Activated CD4-positive, alpha-beta T cell treated with anti-CD3 and anti-CD28 coated beads for 36 hours (primary cell): ENCODE data around the gene HINFP. TPM values are rescaled to one million over a fixed set of nuclear protein-coding genes. Genes with fewer than 3 reads are reported as not detected.
"Not testable (repeated sequence)": the region's sequence is repeated elsewhere in the genome, so short reads cannot be mapped to it uniquely, and the experiment has no call there.

Experiments used
- ATAC-seq: fragments of 200-7000 bp; cut with Tn5 transposase; one replicate; pipeline ENCODE4 v1.10.0; 2021; ENCODE audit warnings: mild to moderate bottlenecking, moderate library complexity
- CTCF ChIA-PET: fragments of 350-600 bp; sonication (Branson Sonifier 250); formaldehyde crosslinking; loops from one replicate; lab custom pipeline; 2021; ENCODE audit warnings: antibody characterized with exemption; lab: Charles Lee
- POLR2A ChIA-PET: fragments of 350-600 bp; sonication (Branson Sonifier 250); formaldehyde crosslinking; loops from one replicate; lab custom pipeline; 2021; ENCODE audit warnings: antibody characterized with exemption, inconsistent platforms; lab: Charles Lee
- DNase-seq: peaks from one replicate; pipeline ENCODE4 v3.0.0-alpha.2; 2020
- H3K27ac Mint-ChIP-seq: one replicate; pipeline ENCODE4 v1.8.0; 2021; ENCODE audit warnings: mixed read lengths
- H3K27me3 Mint-ChIP-seq: one replicate; pipeline ENCODE4 v1.8.0; 2021; ENCODE audit warnings: mixed read lengths
- H3K36me3 Mint-ChIP-seq: one replicate; pipeline ENCODE4 v1.8.0; 2021; ENCODE audit warnings: low read depth, mixed read lengths
- H3K4me1 Mint-ChIP-seq: one replicate; pipeline ENCODE4 v1.8.0; 2021; ENCODE audit warnings: mixed read lengths
- H3K4me3 Mint-ChIP-seq: one replicate; pipeline ENCODE4 v1.8.0; 2021; ENCODE audit warnings: mild to moderate bottlenecking, moderate library complexity, mixed read lengths
- H3K9me3 Mint-ChIP-seq: one replicate; pipeline ENCODE4 v1.8.0; 2021; ENCODE audit warnings: low read depth, mixed read lengths
- intact Hi-C, 2 experiments: fragments of 100-400 bp; cut with DNase I in 1 of 2; cut with micrococcal nuclease in 1 of 2; formaldehyde crosslinking; loops; one replicate each; pipeline versions ENCODE4 v1.14.2 to v1.15.1; 2022 to 2024; cut with DNase I, micrococcal nuclease
- total RNA-seq, 2 experiments: library from RNA; stranded (reverse); gene quantifications; one replicate each; pipeline ENCODE4 v1.2.3, GENCODE V29; 2021

HINFP gene
- total RNA-seq, 2 experiments from 2014 or later = 24.0 to 27.2 TPM

DNA sequence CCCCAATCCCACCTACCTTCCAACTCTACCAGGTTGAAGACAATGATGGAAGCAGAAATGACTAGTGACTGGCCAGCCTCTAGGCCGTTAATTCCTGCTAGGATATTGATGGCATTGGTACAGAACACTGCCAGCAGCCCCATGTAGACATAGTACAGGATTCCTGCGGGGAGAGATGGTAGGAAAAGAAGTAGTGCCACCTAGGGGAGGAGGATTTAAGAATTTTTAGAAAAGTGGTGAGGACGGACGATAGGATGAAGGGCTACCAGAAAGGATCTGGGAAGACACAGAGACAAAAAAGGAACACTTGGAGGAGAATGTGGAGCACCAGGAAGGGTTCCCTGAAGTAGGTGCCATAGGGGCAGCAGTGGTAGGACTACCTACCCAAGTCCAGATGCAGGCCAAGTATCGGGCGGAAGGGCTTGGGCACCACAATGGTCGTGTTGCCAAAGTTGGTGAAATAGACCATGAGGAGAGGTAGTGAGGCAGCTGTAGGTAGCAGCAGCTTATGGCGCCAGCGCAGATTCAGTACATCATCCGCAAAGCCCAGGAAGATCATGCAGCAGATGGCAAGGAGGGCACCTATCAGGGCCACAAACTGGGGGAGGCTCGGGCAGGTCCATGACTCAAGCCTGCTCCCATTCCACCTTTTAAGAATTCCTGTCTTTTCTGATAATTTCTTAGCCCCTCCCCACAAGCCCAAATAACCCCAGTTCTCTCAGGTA, 21.0 kb upstream of the HINFP start:
- Mint-ChIP-seq H3K36me3 (peaks cover 38% of the 10 kb centered on the region), H3K27me3 (no peaks in the 10 kb centered on the region), H3K4me3 (peak overlapping the region; percentile 95), H3K9me3 (no peaks in the 10 kb centered on the region), H3K27ac (peak overlapping the region; percentile 100), H3K4me1 (peaks cover 48% of the 10 kb centered on the region)
- ATAC-seq (no peak), DNase-seq (no peak)
- POLR2A ChIA-PET = interaction anchor here (0.6 kb wide), 1 partner anchor 15 kb away, joined by 3 read pairs; no protein-coding TSS in a partner anchor
- intact Hi-C loops = loop anchor here in 1 of 2 experiments (2.0 kb wide), 1 partner anchor 222 kb away; no protein-coding TSS in a partner anchor
- CTCF ChIA-PET = interaction anchor here (0.8 to 3.7 kb wide), 5 partner anchors 9 to 33 kb away, joined by 3 to 20 read pairs (median 8); partner anchors contain the start of genes HMBS and VPS11

DNA sequence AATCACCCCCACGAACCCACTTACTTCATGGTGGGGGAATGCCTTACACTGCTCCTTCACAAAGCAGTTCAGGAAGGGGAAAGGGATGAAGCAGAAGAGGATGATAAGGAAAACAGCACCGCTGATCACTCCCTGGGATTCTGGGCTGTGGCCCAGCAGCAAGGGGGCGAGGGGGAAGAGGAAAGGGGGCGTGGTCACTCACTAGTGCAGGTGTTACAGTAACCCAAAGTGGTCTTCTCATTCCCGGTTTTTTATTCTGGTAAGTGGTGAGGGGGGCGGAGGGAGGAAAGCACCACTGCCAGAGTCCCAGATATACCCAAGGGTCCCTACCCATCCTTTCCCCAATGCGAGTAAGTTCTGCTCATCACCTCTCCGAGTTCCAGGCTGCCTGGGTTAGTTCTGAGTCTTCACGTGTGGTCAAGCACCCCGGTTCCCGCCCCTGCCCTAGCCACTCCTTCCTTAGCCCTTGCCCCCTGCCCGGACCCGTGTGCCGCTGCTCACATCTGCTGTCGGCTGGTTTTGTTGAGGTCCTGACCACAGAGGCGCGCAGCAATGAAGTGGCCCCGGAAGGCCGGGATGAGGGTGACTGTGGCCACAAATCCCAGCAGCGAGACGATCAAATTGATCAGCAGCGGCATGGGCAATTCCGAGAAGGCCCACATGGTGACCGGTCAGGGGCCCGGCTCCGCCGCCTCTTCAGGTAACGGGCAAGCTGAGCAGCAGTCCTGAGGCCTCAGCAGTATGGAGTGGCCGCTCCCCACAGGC, 20.2 kb upstream of the HINFP start:
- peak overlapping the region; percentile 100 for H3K27ac Mint-ChIP-seq
- peak; percentile 54 for DNase-seq
- intact Hi-C loops = loop anchor here (1.0 to 2.0 kb wide), 3 partner anchors 16 to 222 kb away; partner anchors contain the start of gene HMBS (in 1 of the 2)
- peaks cover 34% of the 10 kb centered on the region for H3K36me3 Mint-ChIP-seq
- peak overlapping the region; percentile 95 for H3K4me3 Mint-ChIP-seq
- CTCF ChIA-PET = interaction anchor here (1.0 to 3.7 kb wide), 5 partner anchors 16 to 104 kb away, joined by 3 to 20 read pairs (median 9); partner anchors contain the start of genes CBL, HINFP, HMBS and VPS11
- peaks cover 41% of the 10 kb centered on the region for H3K4me1 Mint-ChIP-seq
- no peaks in the 10 kb centered on the region for H3K27me3 Mint-ChIP-seq
- POLR2A ChIA-PET = interaction anchor here (0.6 to 1.9 kb wide), 11 partner anchors 9 to 231 kb away, joined by 3 to 18 read pairs (median 4); partner anchors contain the start of genes CENATAC, HINFP, HMBS and RPS25
- ATAC-seq = peak; percentile 20
- H3K9me3 Mint-ChIP-seq = no peaks in the 10 kb centered on the region

GRCh38 chr11:119101759-119102423, 19.5 kb upstream of the HINFP start, which contains the start of gene DPAGT1:
Gene DPAGT1 (minus strand): TSS chr11:119101853. CDS start chr11:119101655, 198 bp downstream.
- ATAC-seq (peak; percentile 86), DNase-seq (peak; percentile 93)
- ChIA-PET POLR2A (interaction anchor here (0.6 to 1.9 kb wide), 17 partner anchors 8 to 309 kb away, joined by 3 to 18 read pairs (median 4); partner anchors contain the start of genes CENATAC, HINFP, HMBS and RPS25), CTCF (interaction anchor here (0.5 to 3.7 kb wide), 13 partner anchors 9 to 255 kb away, joined by 3 to 20 read pairs (median 4); partner anchors contain the start of genes CBL, HINFP, HMBS and TRAPPC4)
- Mint-ChIP-seq H3K36me3 (peaks cover 29% of the 10 kb centered on the region), H3K27ac (peak within 1 kb of the TSS; percentile 100), H3K9me3 (no peaks in the 10 kb centered on the region), H3K4me3 (peak within 1 kb of the TSS; percentile 95), H3K4me1 (peaks cover 42% of the 10 kb centered on the region), H3K27me3 (no peaks in the 10 kb centered on the region)
- intact Hi-C loops = loop anchor here (1.0 to 2.0 kb wide), 10 partner anchors 17 to 221 kb away; partner anchors contain the start of genes RPS25 (in 2 of the 2), TRAPPC4 (in 2 of the 2), CBL (in 1 of the 2) and CENATAC (in 1 of the 2)

- H3K9me3 Mint-ChIP-seq = not testable (repeated sequence)
Measured at GRCh38 chr11:119103161-119103664, 18.2 kb upstream of the HINFP start.

DNA sequence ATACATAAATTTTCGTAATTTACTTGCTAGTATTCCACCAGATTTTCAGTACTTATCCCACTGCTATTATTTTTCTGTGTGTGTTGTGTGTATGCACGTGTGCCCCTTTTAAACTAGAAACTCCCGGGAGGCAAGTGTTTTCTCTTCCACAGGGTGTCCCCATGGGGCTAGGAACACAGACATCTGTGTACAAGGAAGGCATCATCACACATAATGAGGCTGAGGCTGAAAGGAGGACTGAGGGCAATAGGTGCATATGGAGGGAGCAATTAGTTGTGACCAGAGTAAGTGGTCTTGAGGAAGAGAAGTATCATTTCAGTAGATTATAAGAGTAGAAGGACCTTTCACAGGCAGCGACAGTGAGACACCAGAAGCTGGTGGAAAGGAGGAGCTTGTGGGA, 17.6 kb upstream of the HINFP start:
- Mint-ChIP-seq H3K27me3 (no peaks in the 10 kb centered on the region), H3K27ac (peak overlapping the region; percentile 65), H3K4me3 (peak overlapping the region; percentile 15), H3K36me3 (peaks cover 13% of the 10 kb centered on the region), H3K4me1 (peaks cover 45% of the 10 kb centered on the region), H3K9me3 (no peaks in the 10 kb centered on the region)
- CTCF ChIA-PET = no interaction called here
- intact Hi-C loops = loop anchor here in 1 of 2 experiments (2.0 kb wide), 1 partner anchor 85 kb away; the partner anchor contains the start of genes RPS25 and TRAPPC4
- no peak for ATAC-seq
- POLR2A ChIA-PET = interaction anchor here (0.7 kb wide), 1 partner anchor 46 kb away, joined by 3 read pairs; no protein-coding TSS in a partner anchor
- no peak for DNase-seq

More at GRCh38 chr11:119103161-119103664, 18.2 kb upstream of the HINFP start:
- Mint-ChIP-seq H3K27ac (peak overlapping the region; percentile 100), H3K36me3 (peaks cover 16% of the 10 kb centered on the region), H3K4me1 (peaks cover 43% of the 10 kb centered on the region), H3K4me3 (peak overlapping the region; percentile 95)
- H3K27me3 Mint-ChIP-seq, DNase-seq, ATAC-seq: not testable (repeated sequence)
- intact Hi-C loops = loop anchor here in 1 of 2 experiments (2.0 kb wide), 1 partner anchor 84 kb away; the partner anchor contains the start of genes RPS25 and TRAPPC4
- POLR2A ChIA-PET = interaction anchor here (1.2 to 1.6 kb wide), 5 partner anchors 10 to 66 kb away, joined by 3 to 18 read pairs (median 7); partner anchors contain the start of gene HMBS
- CTCF ChIA-PET = interaction anchor here (1.2 to 3.7 kb wide), 5 partner anchors 18 to 93 kb away, joined by 3 to 20 read pairs (median 9); partner anchors contain the start of genes HINFP, HMBS and VPS11

- Mint-ChIP-seq H3K4me3 (peak within 1 kb of the TSS; percentile 89), H3K4me1 (peaks cover 46% of the 10 kb centered on the region), H3K36me3 (peaks cover 15% of the 10 kb centered on the region), H3K9me3 (no peaks in the 10 kb centered on the region), H3K27me3 (no peaks in the 10 kb centered on the region), H3K27ac (peak within 1 kb of the TSS; percentile 94)
- DNase-seq (peak; percentile 95), ATAC-seq (peak; percentile 87)
- ChIA-PET CTCF (interaction anchor here (0.6 to 1.7 kb wide), 18 partner anchors 9 to 1932 kb away, joined by 3 to 9 read pairs (median 4); partner anchors contain the start of genes HINFP and VPS11), POLR2A (interaction anchor here (0.5 to 1.8 kb wide), 9 partner anchors 12 to 403 kb away, joined by 3 to 26 read pairs (median 5); partner anchors contain the start of genes HINFP, NLRX1, RPS25 and TRAPPC4)
- intact Hi-C loops = loop anchor here (1.0 to 5.0 kb wide), 9 partner anchors 12 to 315 kb away; partner anchors contain the start of genes HINFP (in 2 of the 2), CBL (in 1 of the 2), DDX6 (in 1 of the 2) and HMBS (in 1 of the 2)
Measured at GRCh38 chr11:119106564-119107537, 14.5 kb upstream of the HINFP start, which contains the start of gene C2CD2L. Gene C2CD2L (plus strand): TSS chr11:119107344. CDS start chr11:119107742, 398 bp downstream.

DNA sequence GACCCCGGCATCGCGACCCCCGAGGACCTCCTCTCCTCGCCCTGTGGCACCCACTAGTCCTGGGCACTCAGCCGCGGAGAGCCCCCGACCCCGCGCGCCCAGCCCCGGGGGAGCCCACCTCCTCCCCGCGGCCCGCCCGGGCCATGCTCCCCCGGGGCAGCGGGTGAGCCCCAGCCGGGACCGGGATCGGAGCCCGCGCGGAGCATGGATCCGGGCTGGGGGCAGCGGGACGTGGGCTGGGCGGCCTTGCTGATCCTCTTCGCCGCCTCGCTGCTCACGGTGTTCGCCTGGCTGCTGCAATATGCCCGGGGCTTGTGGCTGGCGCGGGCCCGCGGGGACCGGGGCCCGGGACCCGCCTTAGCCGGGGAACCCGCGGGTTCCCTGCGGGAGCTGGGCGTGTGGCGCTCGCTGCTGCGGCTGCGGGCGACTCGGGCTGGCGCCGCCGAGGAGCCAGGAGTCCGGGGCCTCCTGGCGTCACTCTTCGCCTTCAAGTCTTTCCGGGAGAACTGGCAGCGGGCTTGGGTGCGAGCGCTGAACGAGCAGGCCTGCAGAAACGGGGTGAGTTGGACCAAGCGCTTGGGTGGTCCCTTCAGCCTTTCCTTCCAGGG, 13.7 kb upstream of the HINFP start:
- Mint-ChIP-seq H3K36me3 (peaks cover 16% of the 10 kb centered on the region), H3K27ac (peak overlapping the region; percentile 89), H3K27me3 (no peaks in the 10 kb centered on the region), H3K4me1 (peaks cover 42% of the 10 kb centered on the region), H3K4me3 (peak overlapping the region; percentile 89), H3K9me3 (no peaks in the 10 kb centered on the region)
- intact Hi-C loops = loop anchor here (1.0 to 5.0 kb wide), 9 partner anchors 12 to 315 kb away; partner anchors contain the start of genes HINFP (in 2 of the 2), CBL (in 1 of the 2), DDX6 (in 1 of the 2) and HMBS (in 1 of the 2)
- ATAC-seq (peak; percentile 9), DNase-seq (peak; percentile 36)
- ChIA-PET POLR2A (interaction anchor here (0.5 to 2.1 kb wide), 6 partner anchors 13 to 40 kb away, joined by 4 to 26 read pairs (median 8); partner anchors contain the start of genes HINFP and VPS11), CTCF (interaction anchor here (0.8 to 1.7 kb wide), 7 partner anchors 12 to 231 kb away, joined by 3 to 9 read pairs (median 6); partner anchors contain the start of genes HINFP and VPS11)

DNA sequence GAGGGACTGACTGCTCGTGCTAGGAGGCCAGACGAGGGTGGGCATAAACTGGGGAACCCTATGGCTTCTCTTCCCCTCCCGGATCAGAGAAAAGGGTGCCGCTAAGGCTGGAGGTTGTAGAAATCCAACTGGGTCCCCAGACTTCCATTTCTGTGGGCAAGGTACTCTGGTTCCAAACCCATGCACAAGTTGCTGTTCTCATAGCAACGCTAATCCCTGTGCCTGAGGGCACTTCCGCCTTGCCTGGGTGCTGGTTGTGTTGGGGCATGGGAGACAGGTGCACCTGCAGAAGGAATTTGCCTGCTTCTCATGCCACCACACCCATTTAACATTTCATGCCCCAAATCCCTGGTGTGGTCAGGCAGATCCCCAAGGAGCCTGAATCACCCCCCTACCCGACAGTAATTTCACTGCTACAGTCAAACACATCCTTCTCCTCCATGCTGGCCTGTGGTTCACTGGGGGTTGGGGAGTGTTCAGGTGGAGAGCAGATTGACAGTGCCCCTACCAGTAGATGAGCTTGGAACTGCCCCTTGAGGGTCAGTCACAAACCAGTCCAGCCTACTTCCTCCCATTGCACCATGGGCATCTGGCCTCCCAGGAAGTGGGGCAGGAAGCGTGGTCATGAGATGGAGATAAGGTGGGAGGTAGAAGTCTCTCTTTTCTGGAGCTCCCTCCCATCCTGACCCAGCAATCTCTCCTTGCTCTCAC, 13.1 kb upstream of the HINFP start:
- ChIA-PET CTCF (interaction anchor here (0.7 to 2.6 kb wide), 4 partner anchors 9 to 568 kb away, joined by 3 to 11 read pairs (median 4); a partner anchor contains a TSS), POLR2A (interaction anchor here (1.8 to 2.1 kb wide), 2 partner anchors 13 to 14 kb away, joined by 6 to 10 read pairs; partner anchors contain the start of gene HINFP)
- peak; percentile 40 for ATAC-seq
- H3K36me3 Mint-ChIP-seq = peaks cover 18% of the 10 kb centered on the region
- H3K27ac Mint-ChIP-seq = peak overlapping the region; percentile 89
- peak; percentile 59 for DNase-seq
- peak overlapping the region; percentile 89 for H3K4me3 Mint-ChIP-seq
- H3K27me3 Mint-ChIP-seq = no peaks in the 10 kb centered on the region
- H3K9me3 Mint-ChIP-seq = no peaks in the 10 kb centered on the region
- intact Hi-C loops = loop anchor here (5.0 kb wide), 2 partner anchors 89 to 316 kb away; partner anchors contain the start of gene DDX6 (in 1 of the 2)
- H3K4me1 Mint-ChIP-seq = peaks cover 39% of the 10 kb centered on the region
